Upper lobe of left lung (tissue), 6 donors: ENCODE data around the gene C2orf49. TPM values are rescaled to one million over a fixed set of nuclear protein-coding genes. Genes with fewer than 3 reads are reported as not detected.

Experiments
- ATAC-seq, 2 donors: fragments of 200-7000 bp; cut with Tn5 transposase; one replicate each; pipeline ENCODE4 v1.9.1; 2022; ENCODE audit warnings: mild to moderate bottlenecking in 2 of 2, moderate library complexity in 2 of 2; ENCODE audit not compliant: low FRiP score in 2 of 2
- DNase-seq, 2 donors: peaks; one replicate each; pipeline ENCODE4 v3.0.0-alpha.2; 2019 to 2020
- H3K27ac ChIP-seq, 4 donors: fragments of 200-600 bp; sonication (generic); one replicate each; pipeline ENCODE4 v1.5.1; 2016 to 2019
- H3K27me3 ChIP-seq, 4 donors: fragments of 200-600 bp; sonication (generic); one replicate each; pipeline ENCODE4 v1.5.1; 2017 to 2019
- H3K36me3 ChIP-seq, 4 donors: fragments of 200-600 bp; sonication (generic); one replicate each; pipeline ENCODE4 v1.5.1; 2016 to 2019
- H3K4me1 ChIP-seq, 4 donors: fragments of 200-600 bp; sonication (generic); one replicate each; pipeline ENCODE4 v1.5.1; 2018 to 2019
- H3K4me3 ChIP-seq, 4 donors: fragments of 200-600 bp; sonication (generic); one replicate each; pipeline ENCODE4 v1.5.1; 2017 to 2019; ENCODE audit warnings: mild to moderate bottlenecking in 2 of 4, moderate library complexity in 1 of 4
- H3K9me3 ChIP-seq, 4 donors: fragments of 200-600 bp; sonication (generic); one replicate each; pipeline ENCODE4 v1.5.1; 2018 to 2019
- CTCF ChIP-seq, 6 experiments: fragments of 450-650 bp in 4 of 6; fragments of 200-600 bp in 2 of 6; sonication (generic) in 2 of 6; IDR thresholded peaks; one replicate each; pipeline ENCODE4 v1.5.1; 2016 to 2019; ENCODE audit warnings: antibody characterized with exemption in 6 of 6
- EP300 ChIP-seq, 4 donors: sonication (generic); formaldehyde crosslinking; IDR thresholded peaks; one replicate each; pipeline ENCODE4 v1.5.1; 2017; ENCODE audit warnings: antibody characterized with exemption in 4 of 4, control low read depth in 2 of 4
- POLR2A ChIP-seq, 4 donors: fragments of 450-650 bp; IDR thresholded peaks; one replicate each; pipeline ENCODE4 v1.5.1; 2016 to 2017; ENCODE audit warnings: antibody characterized with exemption in 4 of 4, mild to moderate bottlenecking in 2 of 4
- POLR2AphosphoS5 ChIP-seq, 2 donors: sonication (generic); formaldehyde crosslinking; IDR thresholded peaks; one replicate each; pipeline ENCODE4 v1.5.1; 2017; ENCODE audit warnings: antibody characterized with exemption in 2 of 2
- WGBS, 2 donors: methylation state at CpG; one replicate each; pipeline ENCODE4 v1.1.5; 2017 to 2018; 5-methylcytosine and 5-hydroxymethylcytosine counted together
- total RNA-seq, 6 donors: library from RNA; depleted of rRNA in 4 of 6; stranded (reverse); fragments of >200 nt in 4 of 6; gene quantifications; one replicate each; pipeline versions ENCODE4 v1.1.0 to v1.2.1, GENCODE V29; 2016 to 2021
- donor health status: DM: no; HTN: no; CAD: no; lungs with moderate emphysema.
- donor health status: DM: no; HTN: yes; CAD: no; lungs with severe emphysema.

The C2orf49 gene
- total RNA-seq, 6 donors from 2014 or later: 12.8 to 38.5 (median 13.5) TPM

- Histone ChIP-seq H3K36me3 (no peaks in the 10 kb centered on the region), H3K9me3 (no peaks in the 10 kb centered on the region), H3K4me1 (peaks cover 0 to 14% (median 10%) of the 10 kb centered on the region in 4 donors), H3K27me3 (no peaks in the 10 kb centered on the region), H3K4me3 (no peak overlapping the region), H3K27ac (no peak overlapping the region)
- no peak for TF ChIP-seq POLR2A (IDR thresholded peaks at IDR 0.05)
- no peak for TF ChIP-seq POLR2AphosphoS5 (IDR thresholded peaks at IDR 0.05)
- TF ChIP-seq EP300 (IDR thresholded peaks at IDR 0.05): no peak
- TF ChIP-seq CTCF (IDR thresholded peaks at IDR 0.05): no peak
- ATAC-seq: no peak
- DNase-seq: no peak
- 84 to 87% methylated on average over 12 of the region's 12 CpGs for WGBS, 2 donors
Measured at GRCh38 chr2:105378276-105378840, 41.0 kb downstream of the C2orf49 start.

DNA sequence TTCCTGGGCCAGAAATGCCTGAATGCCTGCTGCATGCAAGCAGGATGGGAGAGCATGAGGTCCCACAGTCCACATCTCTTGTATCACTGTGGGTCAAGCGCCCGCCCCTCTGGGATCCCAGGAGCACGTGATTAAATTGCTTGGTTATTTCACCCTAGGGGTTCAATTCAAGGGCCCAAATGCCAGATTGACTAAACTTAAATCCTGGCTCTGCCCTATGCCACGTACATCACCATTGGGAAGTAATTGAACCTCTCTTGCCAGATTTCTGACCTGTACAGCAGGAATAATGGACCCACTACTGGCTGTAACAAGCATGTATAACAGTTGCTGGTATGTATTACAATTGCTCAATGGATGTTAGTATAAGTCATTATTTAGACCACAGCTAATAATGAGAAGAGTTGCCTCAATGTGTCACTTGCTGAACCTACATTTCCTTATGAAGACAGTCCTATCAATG lies 41.6 kb downstream of the C2orf49 start:
- no peaks in the 10 kb centered on the region for H3K27me3 ChIP-seq
- peaks cover 0 to 8% (median 6%) of the 10 kb centered on the region in 4 donors for H3K4me1 ChIP-seq
- no peak for TF ChIP-seq EP300 (IDR thresholded peaks at IDR 0.05)
- H3K36me3 ChIP-seq: no peaks in the 10 kb centered on the region
- H3K27ac ChIP-seq: no peak overlapping the region
- no peaks in the 10 kb centered on the region for H3K9me3 ChIP-seq
- no peak for ATAC-seq
- no peak for DNase-seq
- WGBS, 2 donors: 84 to 89% methylated on average over 3 to 4 of the region's 4 CpGs
- no peak overlapping the region for H3K4me3 ChIP-seq

DNA sequence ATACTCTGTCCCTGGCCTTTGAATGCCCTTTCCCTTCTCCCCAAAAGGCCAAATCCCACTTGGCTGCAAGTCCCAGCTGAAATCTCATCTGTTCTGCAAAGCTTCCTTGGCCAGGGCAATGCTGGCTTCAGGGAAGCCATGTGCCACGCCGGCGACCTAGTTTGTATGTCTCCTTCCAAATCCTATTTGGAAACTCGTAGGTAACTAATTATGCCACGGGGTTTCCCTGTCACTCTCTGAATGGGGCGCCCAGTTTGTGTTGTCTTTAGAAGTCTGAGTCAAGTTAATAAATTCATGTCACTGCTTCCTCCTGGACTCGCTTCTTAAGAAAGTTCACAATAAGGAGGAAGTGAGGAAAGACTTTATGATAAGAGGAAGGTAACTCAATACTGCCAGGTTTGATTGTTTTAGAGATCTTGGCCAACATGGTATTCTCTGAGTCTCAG lies 42.4 kb downstream of the C2orf49 start:
- ATAC-seq (no peak), DNase-seq (no peak)
- 44 to 57% methylated on average over 7 of the region's 7 CpGs for WGBS, 2 donors
- TF ChIP-seq EP300 (IDR thresholded peaks at IDR 0.05): no peak
- TF ChIP-seq POLR2A (IDR thresholded peaks at IDR 0.05): no peak
- no peak for TF ChIP-seq CTCF (IDR thresholded peaks at IDR 0.05)
- no peak for TF ChIP-seq POLR2AphosphoS5 (IDR thresholded peaks at IDR 0.05)
- H3K9me3 ChIP-seq: no peaks in the 10 kb centered on the region
- H3K4me1 ChIP-seq: peaks cover 0 to 4% (median 2%) of the 10 kb centered on the region in 4 donors
- peak overlapping the region in 2 of 4 donors; percentile 11 to 34 for H3K27ac ChIP-seq
- H3K36me3 ChIP-seq: no peaks in the 10 kb centered on the region
- no peak overlapping the region for H3K4me3 ChIP-seq
- H3K27me3 ChIP-seq: no peaks in the 10 kb centered on the region

DNA sequence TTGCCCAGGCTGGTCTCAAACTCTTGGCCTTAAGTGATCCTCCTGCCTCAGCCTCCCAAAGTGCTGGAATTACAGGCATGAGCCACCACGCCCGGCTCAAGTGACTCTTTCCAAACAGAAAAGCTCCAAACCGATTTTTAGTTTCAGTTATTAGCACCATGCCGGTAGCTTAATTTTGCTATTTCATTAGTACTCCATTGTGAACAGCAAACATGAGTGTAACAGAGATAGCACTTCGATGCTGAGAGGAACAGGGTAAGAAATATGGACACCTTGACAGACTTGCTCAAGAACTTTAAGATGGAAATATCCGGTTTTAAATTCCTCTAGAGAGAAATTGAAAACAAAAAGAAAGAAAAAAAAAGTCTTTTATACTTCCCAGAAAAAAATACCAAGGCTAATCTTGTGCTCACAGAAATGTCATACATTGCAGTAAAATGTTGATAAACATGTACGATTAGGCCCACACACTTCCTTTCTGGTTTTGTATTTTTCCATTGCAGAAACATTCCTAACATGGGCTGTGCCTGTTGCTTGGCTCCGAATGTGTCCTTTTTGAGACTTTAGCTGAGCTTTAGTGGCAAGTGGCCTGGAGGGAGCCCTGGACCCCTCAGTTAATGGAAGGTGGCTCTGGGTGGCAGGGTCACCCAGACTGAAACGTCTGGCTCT lies 43.2 kb downstream of the C2orf49 start:
- Histone ChIP-seq H3K4me1 (peaks cover 0 to 4% (median 2%) of the 10 kb centered on the region in 4 donors), H3K9me3 (no peaks in the 10 kb centered on the region), H3K27me3 (no peaks in the 10 kb centered on the region), H3K4me3 (no peak overlapping the region), H3K27ac (peak overlapping the region in 2 of 4 donors; percentile 11 to 34), H3K36me3 (no peaks in the 10 kb centered on the region)
- 38 to 54% methylated on average over 9 of the region's 9 CpGs for WGBS, 2 donors
- TF ChIP-seq EP300 (IDR thresholded peaks at IDR 0.05): no peak
- no peak for TF ChIP-seq POLR2A (IDR thresholded peaks at IDR 0.05)
- no peak for TF ChIP-seq POLR2AphosphoS5 (IDR thresholded peaks at IDR 0.05)
- TF ChIP-seq CTCF (IDR thresholded peaks at IDR 0.05): no peak
- ATAC-seq (no peak), DNase-seq (no peak)

- Histone ChIP-seq H3K4me1 (peaks cover 0 to 4% (median 2%) of the 10 kb centered on the region in 4 donors), H3K9me3 (no peaks in the 10 kb centered on the region), H3K27ac (peak overlapping the region in 1 of 4 donors; percentile 34), H3K4me3 (no peak overlapping the region), H3K36me3 (no peaks in the 10 kb centered on the region), H3K27me3 (no peaks in the 10 kb centered on the region)
- no peak for TF ChIP-seq POLR2AphosphoS5 (IDR thresholded peaks at IDR 0.05)
- no peak for TF ChIP-seq CTCF (IDR thresholded peaks at IDR 0.05)
- no peak for TF ChIP-seq EP300 (IDR thresholded peaks at IDR 0.05)
- no peak for TF ChIP-seq POLR2A (IDR thresholded peaks at IDR 0.05)
- ATAC-seq (no peak), DNase-seq (no peak)
- whole genome bisulfite sequencing, 2 donors: 87 to 95% methylated on average over 14 of the region's 14 CpGs
Measured at GRCh38 chr2:105381101-105381668, 43.8 kb downstream of the C2orf49 start.
